HEK293T (cell line): ENCODE data around the gene LOXL3.

Experiments used
- ELF4 ChIP-seq: fragments of 450-650 bp; IDR thresholded peaks from 2 replicates; pipeline ENCODE4 v1.6.1; 2017; ENCODE audit warnings: antibody characterized with exemption
- FOXM1 ChIP-seq: fragments of 450-650 bp; IDR thresholded peaks from 2 replicates; pipeline ENCODE4 v1.6.1; 2017; ENCODE audit warnings: mild to moderate bottlenecking, borderline replicate concordance
- LEF1 ChIP-seq: fragments of 450-650 bp; IDR thresholded peaks from 2 replicates; pipeline ENCODE4 v1.6.1; 2017; ENCODE audit warnings: mild to moderate bottlenecking, borderline replicate concordance
- SUZ12 ChIP-seq: fragments of 450-650 bp; IDR thresholded peaks from 2 replicates; pipeline ENCODE4 v1.6.1; 2016; ENCODE audit warnings: mild to moderate bottlenecking

GRCh38 chr2:74491648-74492544, 61.8 kb downstream of the LOXL3 start:
- TF ChIP-seq FOXM1 (no peak), LEF1 (no peak), SUZ12 (no peak), ELF4 (no peak)
